Heart left ventricle (tissue), 16 donors: ENCODE results near the gene CATSPERD. TPM values are rescaled to one million over a fixed set of nuclear protein-coding genes. Genes with fewer than 3 reads are reported as not detected.
"Not testable (repeated sequence)": the region's sequence is repeated elsewhere in the genome, so short reads cannot be mapped to it uniquely, and the experiment has no call there.

Experiments
- ATAC-seq, 4 donors: fragments of 200-7000 bp; cut with Tn5 transposase; one replicate each; pipeline ENCODE4 v1.9.1; 2020 to 2022; ENCODE audit warnings: moderate library complexity in 4 of 4, mild to moderate bottlenecking in 3 of 4, moderate number of reproducible peaks in 1 of 4
- DNase-seq, 5 donors: peaks; one replicate each; pipeline ENCODE4 v3.0.0-alpha.2; 2020
- H3K27ac ChIP-seq, 12 donors: fragments of 200-600 bp; sonication (generic) in 4 of 12; one replicate each; pipeline versions ENCODE4 v1.5.0 to v1.8.0; 2016 to 2022; ENCODE audit warnings: mild to moderate bottlenecking in 2 of 12
- H3K27me3 ChIP-seq, 9 donors: fragments of 200-600 bp; sonication (generic) in 2 of 9; one replicate each; pipeline versions ENCODE4 v1.5.1 to v1.8.0; 2016 to 2022; ENCODE audit warnings: mild to moderate bottlenecking in 3 of 9
- H3K36me3 ChIP-seq, 9 donors: fragments of 200-600 bp; sonication (generic) in 2 of 9; one replicate each; pipeline versions ENCODE4 v1.5.0 to v1.8.0; 2018 to 2022; ENCODE audit warnings: mild to moderate bottlenecking in 2 of 9
- H3K4me1 ChIP-seq, 12 donors: fragments of 200-600 bp; sonication (generic) in 4 of 12; one replicate each; pipeline versions ENCODE4 v1.5.0 to v1.8.0; 2016 to 2022; ENCODE audit warnings: mild to moderate bottlenecking in 3 of 12
- H3K4me3 ChIP-seq, 12 donors: fragments of 200-600 bp; sonication (generic) in 4 of 12; one replicate each; pipeline versions ENCODE4 v1.5.0 to v1.8.0; 2017 to 2022; ENCODE audit warnings: mild to moderate bottlenecking in 9 of 12, moderate library complexity in 4 of 12
- H3K9me3 ChIP-seq, 12 donors: fragments of 200-600 bp; sonication (generic) in 4 of 12; one replicate each; pipeline versions ENCODE4 v1.5.0 to v1.8.0; 2016 to 2022; ENCODE audit warnings: mild to moderate bottlenecking in 1 of 12
- POLR2A ChIP-seq, 2 donors: fragments of 450-650 bp; IDR thresholded peaks; one replicate each; pipeline ENCODE4 v1.6.1; 2017; ENCODE audit warnings: antibody characterized with exemption in 2 of 2, mild to moderate bottlenecking in 2 of 2, moderate library complexity in 2 of 2
- WGBS, 4 donors: extraction: QIAGEN DNeasy Blood & Tissue Kit in 2 of 4; methylation state at CpG; one replicate each; pipeline versions ENCODE4 v1.1.5 to v1.1.7; 2013 to 2018; 5-methylcytosine and 5-hydroxymethylcytosine counted together
- intact Hi-C, 10 donors: fragments of 100-400 bp; cut with DNase I; formaldehyde crosslinking; loops; one replicate each; pipeline versions ENCODE4 v1.11.1 to v1.14.2; 2022
- polyA plus RNA-seq, 2 donors: library from polyadenylated mRNA; stranded (reverse); fragments of 200-250 nt; gene quantifications; one replicate each; pipeline ENCODE4 v1.2.3, GENCODE V29; 2013
- total RNA-seq, 9 donors: library from RNA; depleted of rRNA in 2 of 9; stranded (reverse); fragments of >200 nt in 2 of 9; fragmentation: NEBNext Ultra II Directional in 3 of 9; extraction: Animal tissue kit (Norgen Biotek cat#: 25700) in 3 of 9; gene quantifications; one replicate each; pipeline versions ENCODE4 v1.1.0 to v1.2.4, GENCODE V29; 2016 to 2023
- TF ChIP-seq, protein P1 (sequence below), 12 donors: fragments of 200-600 bp; sonication (generic) in 4 of 12; IDR thresholded peaks; one replicate each; pipeline versions ENCODE4 v1.5.0 to v1.8.0; 2018 to 2022; ENCODE audit warnings: antibody characterized with exemption in 12 of 12, mild to moderate bottlenecking in 5 of 12
- donor health status: ischemic (EF 13 %, LVEDD 7.1; RV severe dilation, severe dysfunction).
- donor health status: healthy with polysubstance abuse.
- donor health status: DM: no; HTN: yes; CAD: no.
- donor health status: DM: no; HTN: no; CAD: no.
- donor health status: ischemic (EF 25% LVEDD 6.9; RV normal size, moderate dysfunction).
- donor health status: ischemic (EF 25% LVEDD 5.7; RV mildly dilated, moderate dysfunction).
- donor health status: healthy.
- donor health status: DM: yes; HTN: yes; CAD: no.
- donor health status: ischemic (EF 35%, LVEDD 5.7; RV mildly dilated, moderate dysfunction).
- donor health status: nonischemic (EF 11% LVEDD 7.7; RV severe dilation, severe dysfunction).
- donor health status: DM: yes; HTN: yes; CAD: no.
- donor health status: PGD.
- donor health status: ischemic (EF 29% LVEDD 5.4; RV normal size, mild dysfunction).
- donor health status: nonischemic (EF 23%, LVEDD 6.1; RV moderate dilation, normal function).

Gene CATSPERD
- total and polyA plus RNA-seq, 11 donors, result not detected

DNA sequence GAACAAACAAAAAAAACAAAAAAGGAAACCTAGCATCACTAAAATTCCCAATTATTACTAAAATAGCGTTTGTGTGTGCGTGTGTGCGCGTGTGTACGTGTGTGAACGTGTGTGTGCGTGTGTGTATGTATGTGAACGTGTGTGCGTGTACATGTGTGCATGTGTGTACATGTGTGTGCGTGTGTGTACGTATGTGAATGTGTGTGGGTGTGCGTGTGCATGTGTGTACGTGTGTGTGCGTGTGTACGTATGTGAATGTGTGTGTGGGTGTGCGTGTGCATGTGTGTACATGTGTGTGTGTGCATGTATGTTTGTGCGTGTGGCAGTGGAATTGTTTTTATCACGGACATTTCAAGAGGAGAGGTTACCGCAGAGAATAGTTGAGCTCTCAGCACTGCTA, 21.6 kb downstream of the CATSPERD start:
- no peak overlapping the region for H3K4me3 ChIP-seq
- peaks cover 0 to 2% (median 0%) of the 10 kb centered on the region in 12 donors for H3K9me3 ChIP-seq
- no peak for ATAC-seq
- peaks cover 0 to 4% (median 0%) of the 10 kb centered on the region in 9 donors for H3K27me3 ChIP-seq
- no peaks in the 10 kb centered on the region for H3K4me1 ChIP-seq
- H3K36me3 ChIP-seq, result no peaks in the 10 kb centered on the region
- intact Hi-C loops, result no loop called here
- no peak for DNase-seq
- WGBS, 4 donors, result 82 to 89% (median 87%) methylated on average over 19 of the region's 19 CpGs
- TF ChIP-seq, protein P1, sequence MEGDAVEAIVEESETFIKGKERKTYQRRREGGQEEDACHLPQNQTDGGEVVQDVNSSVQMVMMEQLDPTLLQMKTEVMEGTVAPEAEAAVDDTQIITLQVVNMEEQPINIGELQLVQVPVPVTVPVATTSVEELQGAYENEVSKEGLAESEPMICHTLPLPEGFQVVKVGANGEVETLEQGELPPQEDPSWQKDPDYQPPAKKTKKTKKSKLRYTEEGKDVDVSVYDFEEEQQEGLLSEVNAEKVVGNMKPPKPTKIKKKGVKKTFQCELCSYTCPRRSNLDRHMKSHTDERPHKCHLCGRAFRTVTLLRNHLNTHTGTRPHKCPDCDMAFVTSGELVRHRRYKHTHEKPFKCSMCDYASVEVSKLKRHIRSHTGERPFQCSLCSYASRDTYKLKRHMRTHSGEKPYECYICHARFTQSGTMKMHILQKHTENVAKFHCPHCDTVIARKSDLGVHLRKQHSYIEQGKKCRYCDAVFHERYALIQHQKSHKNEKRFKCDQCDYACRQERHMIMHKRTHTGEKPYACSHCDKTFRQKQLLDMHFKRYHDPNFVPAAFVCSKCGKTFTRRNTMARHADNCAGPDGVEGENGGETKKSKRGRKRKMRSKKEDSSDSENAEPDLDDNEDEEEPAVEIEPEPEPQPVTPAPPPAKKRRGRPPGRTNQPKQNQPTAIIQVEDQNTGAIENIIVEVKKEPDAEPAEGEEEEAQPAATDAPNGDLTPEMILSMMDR (IDR thresholded peaks at IDR 0.05), result no peak
- no peak for TF ChIP-seq POLR2A (IDR thresholded peaks at IDR 0.05)
- H3K27ac ChIP-seq, result no peak overlapping the region

DNA sequence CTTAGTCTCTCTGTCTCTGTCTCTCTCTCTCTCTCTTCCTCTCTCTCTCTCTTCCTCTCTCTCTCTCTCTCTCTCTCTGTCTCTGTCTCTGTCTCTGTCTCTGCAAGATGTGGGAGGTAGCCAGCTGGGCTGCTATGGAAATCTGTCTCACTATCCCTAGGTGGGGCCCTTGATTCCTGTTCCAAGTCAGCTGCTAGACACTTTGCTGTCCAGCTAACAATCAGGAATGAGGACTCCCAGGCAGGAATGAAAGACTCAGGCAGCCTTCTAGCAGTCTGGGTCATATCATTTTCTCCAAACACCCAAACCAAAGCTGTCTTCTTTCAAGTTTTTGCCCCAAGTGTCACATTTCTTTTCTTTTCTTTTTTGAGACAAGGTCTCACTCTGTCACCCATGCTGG, 23.2 kb downstream of the CATSPERD start:
- ATAC-seq (no peak), DNase-seq (no peak)
- peaks cover 0 to 15% (median 0%) of the 10 kb centered on the region in 9 donors for H3K27me3 ChIP-seq
- no peak for TF ChIP-seq POLR2A (IDR thresholded peaks at IDR 0.05)
- TF ChIP-seq, protein P1 (IDR thresholded peaks at IDR 0.05), result no peak
- H3K4me3 ChIP-seq, result no peak overlapping the region
- peaks cover 0 to 2% (median 0%) of the 10 kb centered on the region in 12 donors for H3K9me3 ChIP-seq
- H3K36me3 ChIP-seq, result no peaks in the 10 kb centered on the region
- intact Hi-C loops, result no loop called here
- no peaks in the 10 kb centered on the region for H3K4me1 ChIP-seq
- no peak overlapping the region for H3K27ac ChIP-seq

DNA sequence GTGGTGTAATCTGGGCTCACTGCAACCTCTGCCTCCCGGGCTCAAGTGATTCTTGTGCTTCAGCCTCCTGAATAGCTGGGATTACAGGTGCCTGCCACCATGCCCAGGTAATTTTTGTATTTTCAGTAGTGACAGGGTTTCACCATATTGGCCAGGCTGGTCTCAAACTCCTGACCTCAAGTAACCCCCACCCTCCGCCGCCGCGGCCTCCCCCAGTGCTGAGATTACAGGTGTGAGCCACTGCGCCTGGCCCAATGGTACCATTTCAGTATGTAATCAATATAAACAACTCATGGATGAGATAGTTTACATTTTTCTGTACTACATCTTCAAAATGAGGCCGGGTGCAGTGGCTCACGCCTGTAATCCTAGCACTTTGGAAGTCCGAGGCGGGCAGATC, 24.6 kb downstream of the CATSPERD start:
- ATAC-seq, intact Hi-C loops, DNase-seq, H3K36me3 ChIP-seq, H3K9me3 ChIP-seq, H3K27ac ChIP-seq, H3K4me1 ChIP-seq, H3K4me3 ChIP-seq: not testable (repeated sequence)
- peaks cover 0 to 22% (median 0%) of the 10 kb centered on the region in 9 donors for H3K27me3 ChIP-seq
- WGBS, 4 donors, result 78 to 89% (median 85%) methylated on average over 9 to 10 of the region's 10 CpGs

DNA sequence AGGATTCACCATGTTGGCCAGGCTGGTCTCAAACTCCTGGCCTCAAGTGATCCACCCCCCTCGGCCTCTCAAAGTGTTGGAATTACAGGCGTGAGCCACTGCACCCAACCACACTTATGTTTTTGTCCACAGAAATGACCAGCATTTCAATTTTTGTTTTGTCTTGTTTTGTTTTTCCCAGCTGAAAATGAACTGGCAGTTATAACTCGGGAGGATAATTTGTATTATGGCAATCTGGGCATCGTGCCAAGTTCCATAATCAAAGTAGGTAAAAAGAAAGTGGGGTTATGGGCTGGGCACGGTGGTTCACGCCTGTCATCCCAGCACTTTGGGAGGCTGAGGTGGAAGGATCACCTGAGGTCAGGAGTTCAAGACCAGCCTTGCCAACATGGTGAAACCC, 28.5 kb downstream of the CATSPERD start:
- ATAC-seq, H3K36me3 ChIP-seq, H3K4me3 ChIP-seq, H3K4me1 ChIP-seq, H3K9me3 ChIP-seq, intact Hi-C loops, DNase-seq, H3K27ac ChIP-seq: not testable (repeated sequence)
- H3K27me3 ChIP-seq, result peaks cover 0 to 22% (median 0%) of the 10 kb centered on the region in 9 donors
- WGBS, 4 donors, result 37 to 52% (median 41%) methylated on average over 6 of the region's 6 CpGs

DNA sequence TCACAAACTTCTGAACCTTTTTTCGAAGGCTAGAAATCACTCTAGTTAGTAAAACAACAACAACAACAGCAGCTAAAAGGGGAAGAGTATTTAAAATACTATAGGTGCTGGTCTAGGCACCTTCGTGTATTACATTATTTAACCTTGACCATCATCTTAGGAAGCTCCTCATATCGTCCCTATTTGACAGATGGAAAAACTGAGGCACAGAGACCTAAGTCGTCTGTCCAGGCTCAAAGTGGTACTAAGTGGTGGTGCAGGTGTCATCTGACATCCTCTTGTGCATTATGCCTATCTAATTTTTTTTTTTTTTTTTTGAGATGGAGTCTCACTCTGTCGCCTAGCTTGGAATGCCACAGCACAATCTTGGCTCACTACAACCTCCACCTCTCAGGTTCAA, 29.1 kb downstream of the CATSPERD start:
- H3K27me3 ChIP-seq, result peaks cover 0 to 22% (median 0%) of the 10 kb centered on the region in 9 donors
- 81 to 90% (median 85%) methylated on average over 5 of the region's 5 CpGs for WGBS, 4 donors

More for the DNA sequence above, 29.1 kb downstream of the CATSPERD start:
- no peak overlapping the region for H3K4me3 ChIP-seq
- ATAC-seq, result no peak
- H3K9me3 ChIP-seq, result no peaks in the 10 kb centered on the region
- no peaks in the 10 kb centered on the region for H3K36me3 ChIP-seq
- no peak for DNase-seq
- intact Hi-C loops, result no loop called here
- H3K27ac ChIP-seq, result no peak overlapping the region
- no peak for TF ChIP-seq POLR2A (IDR thresholded peaks at IDR 0.05)
- TF ChIP-seq, protein P1 (IDR thresholded peaks at IDR 0.05), result no peak
- H3K4me1 ChIP-seq, result no peaks in the 10 kb centered on the region
